NCI-H69 (cell line): ENCODE measurements around the gene CDNF.
A peak's percentile ranks its signal among the peaks of the same experiment; 100 is the strongest.
"Not testable (repeated sequence)": the region's sequence is repeated elsewhere in the genome, so short reads cannot be mapped to it uniquely, and the experiment has no call there.

Experiments
- DNase-seq: peaks from one replicate; lab custom pipeline; 2025; lab: John Stamatoyannopoulos, UW

The CDNF gene

DNA sequence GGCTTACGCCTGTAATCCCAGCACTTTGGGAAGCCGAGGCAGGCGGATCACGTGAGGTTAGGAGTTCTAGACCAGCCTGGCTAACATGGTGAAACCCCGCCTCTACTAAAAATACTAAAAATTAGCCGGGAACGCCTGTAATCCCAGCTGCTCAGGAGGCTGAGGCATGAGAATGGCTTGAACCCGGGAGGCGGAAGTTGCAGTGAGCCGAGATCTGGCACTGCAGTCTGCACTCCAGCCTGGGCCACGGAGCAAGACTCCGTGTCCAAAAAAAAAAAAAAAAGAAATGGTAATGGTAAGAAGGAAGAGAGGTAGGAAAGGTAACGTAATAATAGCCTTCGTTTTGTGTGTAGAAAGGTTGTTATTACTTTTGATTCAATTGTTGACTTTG, 1.5 kb upstream of the CDNF start:
- peak; percentile 9 for DNase-seq

DNA sequence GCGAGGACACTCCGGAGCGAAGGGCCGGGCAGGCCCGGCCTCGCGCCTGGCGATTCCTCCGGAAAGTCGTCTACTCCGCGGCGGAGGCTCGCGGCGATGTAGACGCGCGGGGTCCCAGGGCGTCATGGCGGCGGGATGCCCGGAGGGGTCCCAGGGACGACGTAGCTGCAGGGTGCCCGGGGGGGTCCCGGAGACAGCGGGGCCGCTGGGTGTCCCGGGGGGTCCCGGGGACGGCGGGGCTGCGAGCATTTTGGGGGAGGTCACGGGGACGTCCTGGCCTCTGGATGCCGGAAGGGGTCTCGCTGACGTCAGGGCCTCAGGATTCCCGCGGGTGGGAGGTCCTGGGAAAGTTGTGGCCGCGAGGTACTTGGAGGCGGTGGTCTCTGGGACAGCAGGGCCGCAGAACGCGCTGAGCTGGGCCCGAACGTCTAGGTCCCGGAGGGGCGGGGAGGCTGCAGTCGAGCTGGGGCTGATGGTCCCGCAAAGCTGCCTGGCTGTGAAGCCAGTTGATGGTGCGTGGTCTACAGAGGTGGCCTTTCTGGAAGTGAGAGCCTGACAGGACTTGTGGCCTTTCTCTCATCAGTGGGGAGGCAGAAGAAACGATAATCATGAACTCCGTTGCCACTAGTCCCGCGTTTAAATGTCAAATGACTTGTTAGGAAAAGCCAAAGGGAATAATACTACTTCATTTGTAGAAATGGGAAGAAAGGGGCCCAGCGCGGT, 906 bp upstream of the CDNF start:
- DNase-seq, result peak; percentile 34

- DNase-seq, result peak; percentile 50
Measured at GRCh38 chr10:14837003-14837756, 657 bp downstream of the CDNF start.

DNA sequence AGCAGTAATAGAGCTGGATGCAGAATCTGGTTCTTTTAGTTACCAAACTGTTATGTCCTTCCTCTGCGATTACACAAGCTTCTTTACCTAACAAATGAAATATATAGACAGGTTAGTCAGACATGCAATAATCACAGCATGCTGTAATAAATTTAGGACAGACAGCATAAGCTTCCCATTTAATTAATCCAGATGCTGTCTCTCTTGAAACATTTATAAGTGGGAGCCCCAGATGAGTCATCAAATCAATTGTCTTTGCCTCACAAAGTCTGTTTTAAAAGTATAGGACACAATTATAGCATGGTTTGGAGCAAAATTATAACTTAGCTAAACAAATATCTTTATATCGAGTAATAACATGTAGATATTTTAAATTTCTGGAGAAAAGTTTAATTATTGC, 1.6 kb downstream of the CDNF start:
- peak; percentile 78 for DNase-seq

- no peak for DNase-seq
Measured at GRCh38 chr10:14833106-14833505, 4.7 kb downstream of the CDNF start.

GRCh38 chr10:14826076-14826829, 11.6 kb downstream of the CDNF start:
- DNase-seq, result no peak

DNA sequence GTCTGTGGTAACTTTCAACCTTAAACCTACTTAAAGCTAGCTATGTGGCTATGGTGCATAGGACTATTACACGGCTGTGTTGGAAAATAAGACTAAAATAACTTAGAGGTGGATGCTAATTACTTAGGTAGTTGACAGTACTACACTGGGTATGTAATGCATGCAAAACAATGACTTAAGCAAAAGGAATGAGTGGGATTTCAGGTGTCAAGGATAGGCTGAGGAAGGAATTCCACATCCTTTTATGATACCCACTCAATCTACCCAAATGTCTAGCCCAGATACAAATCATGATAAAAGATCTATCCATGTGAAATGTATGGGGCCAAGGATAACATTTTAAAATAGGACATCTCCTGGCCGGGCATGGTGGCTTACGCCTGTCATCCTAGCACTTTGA, 13.9 kb downstream of the CDNF start:
- no peak for DNase-seq

DNA sequence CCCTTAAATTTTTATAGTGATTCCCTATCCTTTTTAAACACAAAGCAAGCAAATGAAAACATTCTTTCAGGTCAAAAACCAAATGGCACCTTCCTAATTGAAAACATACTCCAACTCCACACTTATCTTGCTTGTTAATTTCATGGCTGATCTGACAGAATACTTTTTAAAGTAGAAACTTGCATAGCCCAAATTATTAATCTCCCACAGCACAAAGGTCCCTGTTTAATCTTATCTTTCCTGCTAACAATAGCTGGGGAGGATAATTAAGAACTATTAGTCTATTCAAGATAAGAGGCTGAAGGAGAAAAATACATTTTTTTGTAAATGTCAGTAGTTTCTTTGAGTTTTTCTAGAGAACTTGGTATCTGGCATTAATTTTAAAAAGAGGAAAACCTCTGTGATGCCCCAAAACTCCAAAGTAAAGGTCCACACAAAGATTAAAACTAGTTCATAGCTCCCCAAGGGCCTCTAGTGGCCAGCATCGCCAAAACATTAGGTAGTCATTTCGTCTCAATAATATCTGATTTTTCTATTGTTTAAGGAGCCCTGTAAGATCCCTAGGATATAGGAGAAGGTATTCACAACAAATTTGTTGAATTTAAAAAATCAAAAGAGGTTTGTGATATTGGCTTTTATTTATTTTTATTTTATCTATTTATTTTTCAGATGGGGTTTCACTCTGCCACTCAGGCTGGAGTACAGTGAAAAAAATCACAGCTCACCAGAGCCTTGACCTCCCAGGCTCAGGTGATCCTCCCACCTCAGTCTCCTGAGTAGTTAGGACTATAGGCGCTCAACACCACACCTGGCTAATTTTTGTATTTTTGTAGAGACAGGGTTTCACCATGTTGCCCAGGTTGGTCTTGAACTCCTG, 14.7 kb downstream of the CDNF start:
- peak; percentile 49 for DNase-seq

GRCh38 chr10:14821635-14822375, 16.0 kb downstream of the CDNF start:
- DNase-seq, result peak; percentile 77

DNA sequence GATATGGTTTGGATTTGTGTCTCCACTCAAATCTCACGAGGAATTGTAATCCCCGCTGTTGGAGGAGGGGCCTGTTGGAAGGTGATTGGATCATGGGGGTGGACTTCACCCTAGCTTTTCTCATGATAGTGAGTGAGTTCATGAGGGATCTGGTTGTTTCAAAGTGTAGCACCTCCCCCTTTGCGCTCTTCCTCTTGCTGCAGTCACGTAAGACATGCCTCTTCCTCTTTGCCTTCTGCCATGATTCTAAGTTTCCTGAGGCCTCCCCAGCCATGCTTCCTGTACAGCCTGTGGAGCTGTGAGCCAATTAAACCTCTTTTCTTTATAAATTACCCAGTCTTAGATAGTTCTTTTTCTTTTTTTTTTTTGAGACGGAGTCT, 17.1 kb downstream of the CDNF start:
- no peak for DNase-seq

- DNase-seq, result no peak
Measured at GRCh38 chr10:14820010-14820774, 17.6 kb downstream of the CDNF start.

DNA sequence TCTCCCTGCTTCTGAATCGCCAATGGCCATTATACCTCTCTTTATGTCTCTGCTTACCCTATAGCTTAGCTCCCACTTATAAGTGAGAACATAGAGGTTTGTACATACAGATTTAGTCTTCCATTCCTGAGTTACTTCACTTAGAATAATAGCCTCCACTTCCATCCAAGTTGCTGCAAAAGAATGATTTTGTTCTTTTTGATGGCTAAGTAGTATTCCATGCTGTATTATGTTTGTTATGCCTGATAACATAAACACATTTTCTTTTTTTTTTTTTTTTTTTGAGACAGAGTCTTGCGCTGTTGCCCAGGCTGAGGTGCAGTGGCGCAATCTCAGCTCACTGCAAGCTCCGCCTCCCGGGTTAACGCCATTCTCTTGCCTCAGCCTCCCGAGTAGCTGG, 21.1 kb downstream of the CDNF start:
- DNase-seq, result not testable (repeated sequence)

GRCh38 chr10:14815681-14816080, 22.2 kb downstream of the CDNF start:
- DNase-seq, result no peak

- DNase-seq, result no peak
Measured at GRCh38 chr10:14812271-14812670, 25.6 kb downstream of the CDNF start.

GRCh38 chr10:14810969-14811953, 26.6 kb downstream of the CDNF start:
- DNase-seq, result peak; percentile 71

DNA sequence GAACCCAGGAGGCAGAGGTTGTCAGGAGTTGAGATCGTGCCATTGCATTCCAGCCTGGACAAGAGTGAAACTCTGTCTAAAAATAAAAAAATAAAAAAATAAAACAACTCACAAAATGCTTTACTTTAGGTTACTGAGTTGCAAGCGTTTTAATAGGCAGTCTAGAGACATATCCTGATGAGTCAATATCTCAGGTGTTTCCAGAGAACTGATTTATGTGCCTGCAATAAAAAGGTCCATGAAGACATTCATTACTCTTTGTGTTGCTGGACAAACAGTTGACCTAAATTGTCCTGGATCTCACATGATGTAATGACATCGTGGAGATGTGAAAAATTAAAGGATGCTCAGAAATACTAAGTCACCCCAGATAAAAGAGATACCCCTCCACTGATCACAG, 31.5 kb downstream of the CDNF start:
- DNase-seq, result peak; percentile 56

DNA sequence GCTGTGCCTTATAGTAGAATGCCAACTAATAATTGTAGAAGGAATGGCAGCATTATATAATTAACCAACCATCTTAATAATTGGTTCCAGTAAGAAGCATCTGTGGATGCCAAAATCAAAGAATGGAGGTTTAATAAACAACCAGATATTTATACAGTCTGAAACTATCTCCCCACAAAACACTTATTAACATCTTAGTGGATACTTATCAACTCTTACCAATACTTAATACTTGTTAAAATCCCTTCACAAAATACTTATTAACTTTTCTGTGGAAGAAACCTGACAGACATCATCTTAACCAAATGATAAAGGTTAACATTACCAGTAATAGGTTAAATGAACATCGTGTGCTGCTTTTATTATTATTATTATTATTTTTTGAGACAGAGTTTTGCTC, 34.0 kb downstream of the CDNF start:
- DNase-seq, result no peak

DNA sequence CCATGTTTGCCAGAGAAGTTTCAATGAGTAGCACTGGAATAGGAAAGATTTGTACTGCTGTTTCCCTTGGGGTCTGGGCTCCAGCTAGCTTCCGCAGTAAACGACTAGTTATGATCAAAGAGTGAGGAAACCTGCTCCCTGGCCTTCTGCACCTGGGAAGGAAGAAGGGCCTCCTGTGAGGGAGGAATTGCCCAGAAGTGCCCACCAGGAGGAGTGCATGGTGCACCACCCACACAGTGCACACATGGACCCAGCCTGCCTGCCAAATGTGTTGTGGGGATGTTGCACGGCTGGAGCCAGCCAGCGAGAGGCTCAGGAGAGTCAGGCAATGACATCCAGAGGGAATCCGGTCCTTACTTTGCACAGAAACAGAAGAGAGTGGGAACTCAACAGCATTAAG, 36.1 kb downstream of the CDNF start:
- DNase-seq, result peak; percentile 29

DNA sequence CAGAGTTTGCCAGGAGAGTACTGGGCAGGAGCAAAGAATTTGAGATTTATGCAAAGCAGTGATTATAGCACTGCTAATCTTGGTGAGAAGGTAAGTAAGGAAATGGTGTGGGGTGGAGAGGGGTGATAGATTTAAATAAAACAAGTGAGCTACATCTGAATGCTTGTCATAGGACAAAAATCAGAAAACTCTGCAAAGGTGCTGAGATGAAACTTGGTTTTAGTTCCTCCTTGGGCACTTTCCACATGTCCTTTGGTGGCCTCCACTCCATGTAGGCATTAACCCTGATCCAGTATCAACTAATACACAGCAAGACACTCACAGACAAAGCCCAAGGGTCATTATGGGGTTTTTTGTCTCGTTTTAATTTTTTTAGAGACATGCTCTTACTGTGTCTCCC, 37.4 kb downstream of the CDNF start:
- DNase-seq, result no peak
